ENCODE results near the gene DEPP1. TPM values are rescaled to one million over a fixed set of nuclear protein-coding genes. Genes with fewer than 3 reads are reported as not detected.
A peak's percentile ranks its signal among the peaks of the same experiment; 100 is the strongest.
"Not testable (repeated sequence)": the region's sequence is repeated elsewhere in the genome, so short reads cannot be mapped to it uniquely, and the experiment has no call there.

The DEPP1 gene, protein sequence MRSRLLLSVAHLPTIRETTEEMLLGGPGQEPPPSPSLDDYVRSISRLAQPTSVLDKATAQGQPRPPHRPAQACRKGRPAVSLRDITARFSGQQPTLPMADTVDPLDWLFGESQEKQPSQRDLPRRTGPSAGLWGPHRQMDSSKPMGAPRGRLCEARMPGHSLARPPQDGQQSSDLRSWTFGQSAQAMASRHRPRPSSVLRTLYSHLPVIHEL
- total RNA-seq = 45.8 TPM

DNA sequence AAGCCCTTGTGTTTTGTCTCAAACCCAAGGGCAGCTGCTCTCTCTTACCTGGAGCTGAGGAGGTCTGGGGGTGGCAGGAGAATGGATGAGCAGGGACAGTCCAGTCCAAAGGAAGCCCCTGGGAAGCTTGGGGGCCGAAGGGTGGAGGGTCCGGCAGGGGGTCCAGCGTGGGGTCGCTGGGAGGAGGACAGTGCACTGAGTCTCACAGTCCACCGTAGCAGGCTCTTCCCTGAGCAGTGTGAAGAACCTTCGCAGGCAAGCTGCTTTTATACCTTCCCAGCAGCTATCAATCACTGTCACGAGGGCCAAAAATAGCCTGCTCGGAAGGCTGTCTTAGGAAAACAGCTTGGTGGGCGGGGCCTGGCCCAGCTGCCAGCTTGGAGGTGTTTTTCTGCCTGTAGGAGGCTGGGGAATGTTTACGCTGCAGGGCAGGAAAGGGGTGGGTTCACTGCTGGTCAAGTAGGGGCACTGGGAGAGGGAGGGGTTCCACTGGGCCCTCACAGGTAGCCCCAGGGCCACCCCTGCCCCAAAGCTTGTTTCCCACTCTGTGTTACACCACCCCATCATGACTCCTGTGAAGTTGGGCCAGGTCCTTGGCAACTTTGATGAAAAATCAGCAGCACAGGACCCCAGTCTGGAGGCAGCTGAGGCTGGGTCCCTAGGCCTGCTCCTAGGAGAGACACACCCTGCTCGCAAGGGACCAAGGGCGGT lies at the start of gene DEPP1:
Gene DEPP1, minus strand, starts transcription at position 240 of the 711 bp plus-strand sequence. CDS start 779 bp downstream, outside the sequence.
- DNase-seq (ENCODE audit: low spot score) = peak; percentile 94

DNA sequence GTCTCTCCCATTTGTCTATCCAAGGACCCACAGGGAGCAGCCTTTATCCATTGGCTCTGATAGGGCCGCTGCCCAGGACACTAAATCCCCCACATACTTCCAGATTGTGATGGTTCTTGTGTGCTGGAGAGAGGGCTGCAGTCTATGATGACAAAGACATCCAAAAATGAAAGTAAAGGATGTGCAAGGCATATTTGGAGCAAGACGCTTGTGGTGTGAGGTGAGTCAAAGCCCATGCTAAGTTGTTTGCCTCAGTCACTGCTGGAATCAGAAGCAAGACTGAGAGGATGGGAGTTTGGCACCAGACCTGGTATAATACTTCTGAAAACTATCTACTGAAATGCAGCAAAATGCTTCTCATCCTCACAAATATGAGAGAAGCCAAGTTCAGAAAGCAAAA lies 44.8 kb upstream of the DEPP1 start:
- DNase-seq (ENCODE audit: low spot score) = no peak

DNA sequence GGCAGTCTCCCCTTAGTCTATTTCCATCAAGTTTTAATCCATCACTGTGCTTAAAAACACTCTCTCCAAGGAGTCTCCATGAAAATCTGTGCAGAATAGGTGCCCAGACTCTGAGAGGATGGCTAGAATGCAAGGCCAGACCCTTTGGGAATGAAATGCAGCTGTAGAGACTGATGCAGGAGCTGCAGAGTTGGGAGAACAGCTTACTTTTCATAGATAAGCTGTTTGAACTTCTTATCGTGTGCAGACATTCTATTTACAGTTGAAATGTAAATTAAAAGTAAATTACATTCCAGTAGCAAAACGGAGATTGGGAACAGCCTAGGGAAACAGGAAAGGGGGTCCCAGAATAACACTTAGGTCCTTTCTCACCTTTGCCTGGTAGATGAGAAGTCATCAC lies 37.0 kb upstream of the DEPP1 start:
- DNase-seq (ENCODE audit: low spot score) = no peak

DNA sequence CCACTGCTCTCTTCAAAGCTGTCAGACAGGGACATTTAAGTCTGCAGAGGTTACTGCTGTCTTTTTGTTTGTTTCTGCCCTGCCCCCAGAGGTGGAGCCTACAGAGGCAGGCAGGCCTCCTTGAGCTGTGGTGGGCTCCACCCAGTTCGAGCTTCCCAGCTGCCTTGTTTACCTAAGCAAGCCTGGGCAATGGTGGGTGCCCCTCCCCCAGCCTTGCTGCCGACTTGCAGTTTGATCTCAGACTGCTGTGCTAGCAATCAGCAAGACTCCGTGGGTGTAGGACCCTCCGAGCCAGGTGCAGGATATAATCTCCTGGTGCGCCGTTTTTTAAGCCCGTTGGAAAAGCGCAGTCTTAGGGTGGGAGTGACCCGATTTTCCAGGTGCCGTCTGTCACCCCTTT lies 35.9 kb upstream of the DEPP1 start:
- DNase-seq (ENCODE audit: low spot score) = not testable (repeated sequence)

DNA sequence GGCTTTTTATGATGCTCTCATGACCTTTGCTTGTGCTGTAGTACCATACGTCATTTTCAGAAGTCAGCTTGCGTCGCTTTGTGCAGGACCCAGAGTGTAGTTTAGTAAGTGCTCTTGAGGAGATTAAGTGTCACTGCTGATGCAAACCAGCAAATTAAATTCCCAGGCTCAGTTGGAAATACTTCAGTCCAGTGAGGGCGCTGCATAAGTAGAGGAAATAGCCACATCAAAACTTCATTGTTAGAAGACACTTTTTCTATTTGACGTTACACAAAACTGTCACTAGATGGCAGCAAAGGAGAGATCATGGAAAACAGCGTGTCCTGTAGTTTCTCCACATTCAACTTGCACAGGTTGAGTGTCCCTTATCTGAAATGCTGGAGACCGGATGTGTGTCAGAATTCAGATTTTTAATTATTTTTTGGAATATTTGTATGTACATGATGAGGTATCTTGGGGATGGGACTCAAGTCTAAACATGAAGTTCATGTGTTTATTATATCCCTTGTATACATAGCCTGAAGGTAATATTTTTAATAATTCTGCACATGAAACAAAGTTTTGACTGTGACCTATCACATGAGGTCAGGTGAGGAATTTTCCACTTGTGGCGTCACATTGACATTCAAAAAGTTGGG lies 30.0 kb upstream of the DEPP1 start:
- peak; percentile 55 for DNase-seq (ENCODE audit: low spot score)

DNA sequence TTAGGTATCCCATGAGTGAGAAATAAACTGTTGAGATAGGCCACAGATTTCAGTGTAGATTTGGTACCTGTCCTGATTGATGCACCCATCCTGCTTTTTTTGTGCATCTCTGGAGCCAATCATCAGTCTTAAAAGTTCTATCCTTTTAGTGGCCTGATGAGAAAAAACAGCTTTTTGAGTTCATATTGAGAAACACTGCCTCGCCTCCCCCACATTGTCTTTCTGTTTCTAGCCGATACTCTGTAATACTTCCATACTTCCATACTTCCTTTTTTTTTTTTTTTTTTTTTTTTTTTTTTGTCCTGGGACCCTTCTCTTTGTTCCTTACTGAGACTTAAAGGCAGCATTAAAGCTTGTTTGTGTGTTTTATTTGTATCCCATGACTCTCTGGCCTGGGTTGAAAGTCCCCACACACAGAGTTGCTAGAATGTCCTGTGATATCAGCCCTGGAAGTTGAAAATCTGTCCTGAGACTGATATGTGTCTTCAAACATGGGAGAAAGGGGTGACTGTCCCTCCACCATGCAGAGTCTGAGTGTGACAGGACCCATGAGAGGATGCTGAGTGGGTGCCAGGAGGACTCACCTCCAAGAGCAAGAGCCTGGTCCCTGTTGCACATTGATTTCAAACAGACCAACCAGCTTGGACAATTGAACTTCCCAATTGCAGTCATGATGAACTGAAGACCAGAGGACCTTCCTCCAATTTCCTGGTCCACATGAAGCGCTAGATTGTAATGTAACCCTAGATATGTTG lies 27.8 kb upstream of the DEPP1 start:
- no peak for DNase-seq (ENCODE audit: low spot score)

DNA sequence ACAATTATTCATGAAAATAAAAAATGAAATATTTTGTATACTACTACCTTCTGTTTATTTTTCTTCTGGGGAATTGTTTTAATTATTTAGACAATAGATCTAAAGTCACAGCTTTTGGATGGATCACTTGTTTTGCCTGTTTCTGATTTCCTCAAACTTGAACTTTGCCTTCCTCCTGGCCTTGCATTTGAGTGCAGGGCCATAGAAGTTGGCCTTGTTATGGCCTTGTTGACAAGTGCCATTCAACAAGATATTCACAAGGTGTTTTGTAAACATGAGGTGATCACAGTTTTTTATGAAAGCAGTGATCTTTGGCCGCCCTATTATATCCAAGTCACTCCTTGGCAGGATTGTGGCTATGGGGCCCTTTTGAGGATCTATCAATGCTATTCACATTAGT lies 26.7 kb upstream of the DEPP1 start:
- no peak for DNase-seq (ENCODE audit: low spot score)

DNA sequence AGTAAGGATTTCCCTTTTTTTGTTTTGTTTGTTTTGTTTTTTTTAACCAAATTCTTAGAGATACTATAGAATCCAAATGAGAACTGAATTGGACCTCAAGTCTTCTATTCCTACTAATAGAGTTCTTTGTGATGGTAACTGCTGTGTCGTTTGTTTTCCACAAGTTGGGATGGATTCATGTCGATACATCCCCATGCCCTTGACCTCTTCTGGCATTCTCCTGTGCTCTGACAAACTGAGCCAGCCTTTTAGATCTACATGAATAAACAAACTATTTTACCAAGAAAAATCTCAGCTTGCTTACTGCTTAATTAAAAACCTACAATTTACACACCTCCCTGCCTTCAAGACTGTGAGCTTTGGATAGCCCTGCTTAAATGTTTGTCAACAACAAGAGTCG lies 26.1 kb upstream of the DEPP1 start:
- DNase-seq (ENCODE audit: low spot score) = no peak

DNA sequence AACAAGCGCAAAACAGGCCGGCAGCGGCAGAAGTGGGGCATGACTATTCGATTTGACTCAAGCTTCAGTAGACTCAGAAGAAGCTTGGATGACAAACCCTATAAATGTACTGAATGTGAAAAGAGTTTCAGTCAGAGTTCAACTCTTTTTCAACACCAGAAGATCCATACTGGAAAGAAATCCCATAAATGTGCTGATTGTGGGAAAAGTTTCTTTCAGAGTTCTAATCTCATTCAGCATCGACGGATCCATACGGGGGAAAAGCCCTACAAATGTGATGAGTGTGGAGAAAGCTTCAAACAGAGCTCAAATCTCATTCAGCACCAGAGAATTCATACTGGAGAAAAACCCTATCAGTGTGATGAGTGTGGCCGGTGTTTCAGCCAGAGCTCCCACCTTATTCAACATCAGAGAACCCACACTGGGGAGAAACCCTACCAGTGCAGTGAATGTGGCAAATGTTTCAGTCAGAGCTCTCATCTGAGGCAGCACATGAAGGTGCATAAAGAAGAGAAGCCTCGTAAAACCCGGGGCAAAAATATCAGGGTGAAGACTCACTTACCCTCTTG lies 24.9 kb upstream of the DEPP1 start:
- no peak for DNase-seq (ENCODE audit: low spot score)

DNA sequence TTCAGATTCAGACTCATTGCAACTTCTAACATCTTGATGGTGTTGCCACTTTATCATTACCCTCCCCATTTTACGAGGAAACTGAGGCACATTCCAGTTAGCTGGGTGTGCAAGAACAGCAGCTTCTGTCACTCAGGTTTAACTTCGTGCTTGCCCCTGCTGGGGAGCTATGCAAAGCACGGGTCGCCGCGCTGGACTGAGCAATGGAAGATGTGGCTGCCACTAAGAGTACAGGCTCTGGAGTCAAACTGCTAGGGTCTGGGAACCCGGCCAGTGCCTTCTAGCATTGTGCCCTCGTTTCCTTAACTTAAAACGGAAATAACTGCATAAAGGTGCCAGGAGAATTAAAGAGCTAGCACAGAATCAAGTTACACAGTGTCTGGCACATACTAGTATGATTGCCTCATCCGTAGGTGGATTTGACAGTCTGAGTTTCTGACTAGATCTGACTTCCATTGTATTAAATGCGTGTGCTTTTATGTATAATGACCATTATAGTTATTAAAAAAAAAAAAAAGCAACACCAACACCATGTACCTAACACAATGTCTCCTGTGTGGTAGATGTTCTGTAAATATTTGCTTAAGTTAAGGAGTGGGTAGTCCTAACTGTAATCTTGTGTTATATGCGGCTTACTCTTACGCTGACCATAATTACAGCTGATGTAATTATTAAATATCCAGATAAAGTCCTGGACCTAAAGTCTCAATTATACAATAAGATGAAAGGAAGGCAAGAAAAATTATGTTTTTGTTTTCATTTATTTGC lies 23.0 kb upstream of the DEPP1 start:
- peak; percentile 74 for DNase-seq (ENCODE audit: low spot score)

DNA sequence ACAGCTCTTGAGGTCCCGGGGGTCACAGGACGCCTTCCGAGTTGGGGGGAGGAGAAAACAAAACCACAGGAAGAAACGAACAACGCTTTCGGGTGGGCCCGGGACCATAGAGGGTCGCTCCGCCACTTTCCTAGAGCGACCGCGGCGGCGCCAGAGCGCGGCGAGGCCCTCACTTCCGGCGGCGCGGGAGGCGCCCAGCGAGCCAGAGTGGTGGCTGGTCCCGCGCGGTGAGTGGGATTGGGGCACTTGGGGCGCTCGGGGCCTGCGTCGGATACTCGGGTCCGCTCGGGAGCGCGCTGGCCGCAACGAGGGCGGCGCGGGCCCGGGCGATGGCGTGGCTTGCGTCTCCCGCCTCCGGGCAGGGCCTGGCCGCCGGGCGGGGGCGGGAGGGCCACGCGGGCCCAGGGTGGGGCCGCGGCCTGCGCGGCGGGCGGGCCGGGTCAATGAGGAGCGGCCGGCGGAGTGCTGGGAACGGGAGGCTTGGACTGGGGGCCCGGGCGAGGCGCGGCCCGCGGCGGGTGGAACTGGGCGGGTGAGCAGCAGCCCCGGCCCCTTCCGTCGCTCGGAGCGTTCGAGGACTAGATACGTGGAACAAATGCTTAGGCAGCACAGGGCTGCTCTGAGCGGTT lies 22.3 kb upstream of the DEPP1 start, which contains the start of gene ZNF22:
Gene ZNF22, plus strand, starts transcription at position 172 of the 629 bp plus-strand sequence. CDS start 2,446 bp downstream, outside the sequence.
- peak; percentile 62 for DNase-seq (ENCODE audit: low spot score)

DNA sequence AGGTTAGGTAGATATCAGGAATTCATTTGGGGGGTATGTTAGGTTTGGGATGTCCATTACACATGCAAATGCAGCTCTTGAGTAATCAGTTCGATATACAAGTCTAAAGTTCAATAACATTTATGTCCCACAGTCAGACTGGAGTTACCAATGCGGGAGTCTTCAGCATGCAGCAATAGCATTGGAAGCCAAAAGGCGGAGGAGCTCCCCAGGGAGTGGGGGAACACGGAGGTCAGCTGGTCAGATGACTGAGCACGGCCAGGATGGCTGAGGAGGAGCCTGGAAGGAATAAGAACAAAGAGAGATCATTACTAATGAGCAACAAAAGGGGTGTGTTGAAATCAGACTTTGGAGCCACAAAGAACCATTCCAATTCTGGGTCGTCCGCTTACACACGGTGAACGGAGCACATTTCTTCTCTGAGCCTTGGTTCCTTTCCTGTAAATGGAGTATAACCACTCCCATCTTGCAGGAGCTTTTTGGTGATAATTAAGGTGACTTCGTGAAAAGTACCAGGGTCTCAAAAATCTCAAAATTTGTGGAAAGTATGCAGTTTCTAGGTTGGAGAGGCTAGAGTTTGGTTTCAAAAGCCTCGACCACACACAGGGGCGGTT lies 21.6 kb upstream of the DEPP1 start:
- DNase-seq (ENCODE audit: low spot score) = peak; percentile 84

DNA sequence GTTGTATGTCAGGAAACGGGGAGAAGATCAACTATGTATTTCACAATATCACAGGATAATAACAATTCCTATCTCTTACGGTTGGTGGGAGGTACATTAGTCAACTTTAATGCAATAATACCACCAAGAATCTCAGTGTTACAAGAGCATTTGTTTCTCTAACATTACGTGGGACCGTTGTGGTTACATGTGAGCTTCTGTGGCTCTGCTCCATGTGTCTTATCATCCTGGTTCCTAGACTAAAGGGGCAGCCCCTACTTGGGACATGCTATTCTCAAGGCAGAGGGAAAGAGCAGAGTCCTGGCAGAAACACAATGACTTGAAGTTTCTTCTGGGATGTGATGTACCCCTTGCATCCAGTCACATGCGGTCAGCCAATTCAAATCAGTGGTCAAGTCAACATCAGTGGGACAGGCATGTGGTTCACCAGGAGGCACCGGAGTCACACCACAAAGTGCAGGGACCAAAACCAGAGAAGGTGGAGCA lies 19.6 kb upstream of the DEPP1 start:
- DNase-seq (ENCODE audit: low spot score) = no peak

DNA sequence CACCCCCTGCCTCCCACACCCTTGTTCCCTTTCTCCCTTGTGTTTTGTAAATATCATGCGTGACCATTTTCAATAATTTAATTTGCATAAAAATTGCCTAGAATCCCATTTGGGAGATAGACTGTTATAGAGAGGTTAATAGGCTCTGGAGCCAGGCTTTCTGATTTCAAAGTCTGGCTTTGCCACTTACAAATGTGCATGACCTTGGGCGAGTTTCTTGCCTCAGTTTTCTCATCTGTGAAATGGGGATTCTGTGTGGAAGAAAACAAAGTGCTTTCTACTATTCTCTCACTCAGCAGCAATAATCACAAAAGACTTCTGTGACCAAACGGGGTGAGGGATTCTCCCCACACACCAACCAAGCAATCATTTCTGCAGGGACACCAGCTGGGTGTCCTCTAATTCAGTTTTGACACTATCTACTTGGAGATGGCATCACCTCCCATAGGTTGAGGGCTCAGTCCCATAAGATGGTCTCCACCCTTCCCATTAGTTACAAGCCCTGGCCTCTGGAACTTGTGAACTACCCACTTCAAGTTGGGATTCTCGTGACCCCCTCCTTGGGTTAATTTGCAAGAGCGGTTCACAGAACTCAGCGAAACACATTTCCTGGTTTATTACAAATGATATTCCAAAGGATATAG lies 18.6 kb upstream of the DEPP1 start:
- DNase-seq (ENCODE audit: low spot score) = no peak

DNA sequence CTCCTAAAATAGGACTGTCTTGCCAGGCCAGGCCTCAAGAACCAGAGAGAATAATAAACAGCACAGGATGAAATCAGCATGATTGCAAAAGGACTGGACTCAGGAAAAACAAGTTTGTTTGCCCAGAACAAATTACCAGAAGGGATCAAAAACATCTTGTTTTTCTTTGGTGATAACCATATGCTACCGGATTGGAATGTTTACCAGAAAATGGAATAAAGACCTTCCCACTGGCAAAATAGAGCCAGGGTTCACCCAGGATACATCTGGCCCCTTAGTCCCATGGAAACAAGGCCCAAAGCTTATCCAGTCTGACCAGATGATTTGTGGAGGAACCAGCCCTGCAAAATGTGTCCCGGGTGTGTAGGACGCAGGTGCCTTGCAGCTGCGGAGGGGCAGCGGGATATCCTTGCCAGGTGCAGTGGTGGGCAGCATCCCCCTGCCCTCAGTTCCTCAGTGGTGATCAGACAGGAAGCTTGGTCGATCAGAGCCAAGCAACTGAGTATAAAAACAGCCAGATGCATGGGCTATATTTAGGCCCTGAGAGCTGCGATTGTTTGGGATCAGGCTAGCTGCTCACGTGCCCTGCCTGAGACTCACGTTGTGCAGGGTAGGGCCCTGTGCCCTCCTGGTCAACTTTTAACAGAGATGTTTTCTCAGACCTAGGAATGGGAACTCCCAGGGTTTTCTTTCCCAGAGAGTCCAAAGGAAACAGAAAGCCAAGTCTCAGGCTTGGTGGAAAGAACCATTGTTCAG lies 17.5 kb upstream of the DEPP1 start:
- peak; percentile 83 for DNase-seq (ENCODE audit: low spot score)

DNA sequence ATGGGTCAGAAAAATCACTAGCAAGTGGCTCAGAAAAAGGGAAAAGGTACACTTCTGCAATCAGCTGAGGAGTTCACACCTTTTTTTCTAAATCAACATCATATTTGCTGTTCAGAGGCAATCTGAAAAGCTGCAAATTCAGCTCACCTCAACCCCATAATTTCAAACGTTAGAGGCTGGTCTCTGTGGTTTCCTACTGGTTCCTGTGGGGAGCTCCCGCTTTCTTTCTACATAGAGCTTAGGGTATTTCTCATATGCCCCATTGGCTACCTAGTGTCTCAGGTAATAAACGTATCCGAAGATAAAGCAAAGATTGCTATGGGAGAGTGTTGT lies 16.9 kb upstream of the DEPP1 start:
- no peak for DNase-seq (ENCODE audit: low spot score)

DNA sequence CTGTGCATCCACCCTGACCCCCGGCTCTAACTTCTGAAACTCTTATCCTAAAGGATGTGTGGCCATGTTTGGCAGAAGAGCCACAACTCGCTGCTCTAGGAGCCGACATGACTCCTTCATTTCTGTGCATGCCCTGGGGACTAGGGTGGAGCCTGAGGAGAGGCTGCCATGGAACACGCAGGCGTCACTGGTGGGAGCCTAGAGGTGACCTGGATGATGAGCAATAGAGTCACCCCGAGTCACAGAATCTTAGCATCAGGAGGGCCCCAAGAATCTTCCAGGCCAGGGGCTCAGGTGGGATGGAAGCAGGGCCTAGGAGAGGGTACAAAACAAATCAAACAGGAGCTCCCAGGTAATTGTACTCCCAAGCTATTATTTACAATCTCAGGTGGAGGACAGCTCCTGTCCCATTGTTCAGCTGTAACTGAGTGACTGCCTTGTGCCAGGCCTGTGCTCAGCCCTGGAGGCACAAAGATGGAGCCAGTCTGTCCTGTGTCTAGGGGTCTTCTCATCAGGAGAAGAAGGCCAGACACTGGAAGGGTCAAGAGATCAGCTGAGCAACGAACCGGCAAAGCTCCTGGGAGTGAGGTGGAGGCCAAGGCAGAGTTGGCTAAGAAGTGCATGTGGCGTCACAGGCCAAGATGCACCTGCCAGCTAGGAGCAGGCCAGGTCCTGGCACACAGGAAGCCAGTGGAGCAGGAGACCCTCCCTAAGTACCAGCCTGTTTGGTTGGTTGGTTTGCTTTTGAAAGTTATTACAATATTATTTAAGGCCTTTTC lies 16.3 kb upstream of the DEPP1 start:
- no peak for DNase-seq (ENCODE audit: low spot score)
